ENCODE data around the gene ADGB.

GRCh38 chr6:146856296-146856695 is 257.5 kb downstream of the ADGB start:
- TF ChIP-seq CTCF (IDR thresholded peaks at IDR 0.05) (no peak), POLR2A (IDR thresholded peaks at IDR 0.05) (no peak)

All from thyroid gland (tissue), 4 donors.